ENCODE measurements around the gene B3GALNT1. TPM values are rescaled to one million over a fixed set of nuclear protein-coding genes. Genes with fewer than 3 reads are reported as not detected.

Gene B3GALNT1
- total RNA-seq, 4 donors from 2014 or later, result 4.0 to 9.9 (median 5.7) TPM

DNA sequence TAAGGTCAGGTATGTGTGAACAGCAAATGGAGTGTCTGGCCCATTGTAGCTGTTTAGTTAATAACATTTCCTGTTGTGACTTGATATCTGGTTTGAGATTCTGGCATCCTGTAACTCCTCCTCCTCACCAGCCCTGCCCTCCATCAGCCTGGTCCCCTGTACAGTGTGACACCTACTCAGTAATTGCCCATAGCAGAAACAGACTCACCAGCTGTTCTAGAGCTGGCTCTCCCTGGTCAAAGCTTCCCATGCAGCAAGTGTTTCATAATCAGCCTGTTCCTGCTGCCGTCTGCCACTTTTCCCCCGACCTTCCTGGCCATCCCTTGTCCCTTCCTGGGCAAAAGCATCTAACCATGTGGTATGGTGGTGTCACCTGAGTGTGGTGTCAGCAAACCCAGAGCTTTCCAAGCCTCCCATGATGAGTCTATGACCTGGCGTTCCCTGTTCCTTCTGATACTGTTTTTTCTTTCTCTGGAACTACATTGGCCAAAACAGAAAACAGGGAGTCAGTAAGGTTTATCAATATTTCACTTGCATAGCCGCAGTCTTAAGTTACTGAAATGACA lies 55.4 kb downstream of the B3GALNT1 start:
- TF ChIP-seq, protein P1, sequence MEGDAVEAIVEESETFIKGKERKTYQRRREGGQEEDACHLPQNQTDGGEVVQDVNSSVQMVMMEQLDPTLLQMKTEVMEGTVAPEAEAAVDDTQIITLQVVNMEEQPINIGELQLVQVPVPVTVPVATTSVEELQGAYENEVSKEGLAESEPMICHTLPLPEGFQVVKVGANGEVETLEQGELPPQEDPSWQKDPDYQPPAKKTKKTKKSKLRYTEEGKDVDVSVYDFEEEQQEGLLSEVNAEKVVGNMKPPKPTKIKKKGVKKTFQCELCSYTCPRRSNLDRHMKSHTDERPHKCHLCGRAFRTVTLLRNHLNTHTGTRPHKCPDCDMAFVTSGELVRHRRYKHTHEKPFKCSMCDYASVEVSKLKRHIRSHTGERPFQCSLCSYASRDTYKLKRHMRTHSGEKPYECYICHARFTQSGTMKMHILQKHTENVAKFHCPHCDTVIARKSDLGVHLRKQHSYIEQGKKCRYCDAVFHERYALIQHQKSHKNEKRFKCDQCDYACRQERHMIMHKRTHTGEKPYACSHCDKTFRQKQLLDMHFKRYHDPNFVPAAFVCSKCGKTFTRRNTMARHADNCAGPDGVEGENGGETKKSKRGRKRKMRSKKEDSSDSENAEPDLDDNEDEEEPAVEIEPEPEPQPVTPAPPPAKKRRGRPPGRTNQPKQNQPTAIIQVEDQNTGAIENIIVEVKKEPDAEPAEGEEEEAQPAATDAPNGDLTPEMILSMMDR (IDR thresholded peaks at IDR 0.05; ENCODE audit: low read depth), result no peak

DNA sequence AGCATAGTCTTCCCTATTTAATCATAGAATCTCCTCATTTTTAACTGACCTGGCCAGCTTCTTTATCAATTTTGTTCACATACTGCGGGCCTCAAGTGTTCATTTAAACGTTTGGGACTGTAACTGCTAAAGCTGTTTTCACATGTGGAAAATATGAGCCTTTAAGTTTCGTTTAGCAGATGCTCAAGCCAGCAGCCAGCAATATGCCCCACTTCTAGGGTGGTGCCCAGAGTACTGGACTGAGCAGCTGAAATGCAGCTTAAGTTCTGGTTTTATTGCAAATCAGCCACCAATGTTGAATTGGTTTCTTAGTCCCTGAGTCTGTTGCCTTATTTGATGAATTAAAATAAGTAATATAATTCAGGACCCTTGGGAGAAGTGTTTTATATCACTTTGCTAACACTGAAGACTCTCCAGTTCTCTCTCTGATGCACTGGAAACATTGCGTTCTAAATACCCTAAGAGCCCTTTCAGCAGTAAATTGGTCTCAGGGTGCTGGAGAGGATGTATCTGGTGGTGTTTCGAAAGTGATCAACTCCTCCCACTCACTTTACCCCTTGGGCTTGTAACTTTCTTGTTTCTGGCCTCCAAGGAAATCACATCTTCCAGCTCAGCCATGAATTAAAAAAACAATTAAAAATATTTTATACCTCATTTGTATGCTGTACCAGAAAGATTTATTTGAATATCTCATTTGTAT lies 61.7 kb downstream of the B3GALNT1 start:
- TF ChIP-seq, protein P1 (IDR thresholded peaks at IDR 0.05; ENCODE audit: low read depth), result no peak

DNA sequence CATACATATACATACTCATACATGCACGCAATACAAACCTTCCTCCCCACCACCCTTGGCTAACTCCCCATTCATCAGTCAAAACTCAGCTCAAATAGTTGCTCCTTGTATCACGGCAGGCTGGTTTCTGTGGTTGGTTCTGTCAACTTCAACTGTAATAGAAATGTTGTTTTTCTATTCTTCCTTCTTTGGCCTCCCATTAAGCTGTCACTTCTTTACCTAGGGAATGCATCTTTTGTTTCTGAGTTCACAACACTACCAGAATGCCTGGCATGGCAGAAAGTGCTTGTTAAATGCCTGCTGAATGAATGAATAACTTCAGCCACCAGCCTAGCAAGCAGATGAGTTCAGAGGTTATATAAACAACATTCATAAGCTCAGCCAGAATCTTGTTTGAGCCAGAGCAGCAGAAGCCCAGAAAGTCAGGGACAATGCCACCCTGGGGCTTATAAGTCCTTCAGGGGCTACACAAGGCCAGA lies 63.1 kb downstream of the B3GALNT1 start:
- TF ChIP-seq, protein P1 (IDR thresholded peaks at IDR 0.05; ENCODE audit: low read depth), result no peak

DNA sequence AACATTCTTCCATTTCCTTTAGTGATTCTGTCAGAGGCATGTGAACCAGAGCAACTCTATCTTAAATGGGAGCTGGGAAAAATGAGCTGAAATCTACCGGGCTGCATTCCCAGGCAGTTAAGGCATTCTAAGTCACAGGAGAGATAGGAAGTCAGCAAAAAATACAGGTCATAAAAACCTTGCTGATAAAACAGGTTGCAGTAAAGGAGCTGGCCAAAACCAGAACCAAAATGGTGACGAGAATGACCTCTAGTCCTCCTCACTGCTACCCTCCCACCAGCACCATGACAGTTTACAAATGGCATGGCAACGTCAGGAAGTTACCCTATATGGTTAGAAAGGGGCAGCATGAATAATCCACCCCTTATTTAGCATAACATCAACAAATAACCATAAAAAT lies 66.4 kb downstream of the B3GALNT1 start:
- TF ChIP-seq, protein P1 (IDR thresholded peaks at IDR 0.05; ENCODE audit: low read depth), result no peak

DNA sequence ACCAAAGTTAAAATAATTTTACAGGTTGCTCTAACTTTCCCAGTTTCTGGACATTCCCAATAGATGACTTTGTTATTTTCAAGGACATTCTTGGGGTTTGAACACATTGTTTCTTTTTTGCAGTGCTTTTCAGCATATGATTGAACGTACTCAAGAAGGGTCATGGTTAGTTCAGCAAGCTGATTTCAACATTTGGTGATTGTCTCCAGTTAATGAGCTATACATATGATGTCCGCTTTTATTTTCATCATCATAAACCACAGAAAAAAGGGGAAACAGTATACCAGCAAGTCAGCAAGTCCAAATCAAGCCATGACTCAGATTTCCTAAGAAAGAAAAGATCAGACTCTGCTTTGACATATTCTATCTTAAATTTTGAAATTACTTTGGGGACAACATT lies 69.4 kb downstream of the B3GALNT1 start:
- TF ChIP-seq, protein P1 (IDR thresholded peaks at IDR 0.05; ENCODE audit: low read depth), result no peak

Other genes with a start within 250 kb of the B3GALNT1 start
- gene NMD3, start 116.0 kb upstream of the B3GALNT1 start, total RNA-seq, result 10 to 100 TPM; 47.3 to 68.2 (median 62.6) TPM

All from subcutaneous adipose tissue (tissue), 4 donors.